Right renal cortex interstitium (tissue), 3 donors: ENCODE measurements around the gene WNT9A. TPM values are rescaled to one million over a fixed set of nuclear protein-coding genes. Genes with fewer than 3 reads are reported as not detected.

Experiments
- polyA plus RNA-seq, 3 donors: library from polyadenylated mRNA; unstranded; fragments of 120-200 nt; gene quantifications; one replicate each; pipeline ENCODE4 v1.2.1, GENCODE V29; 2013; ENCODE audit not compliant: insufficient read length in 3 of 3

Gene WNT9A
- polyA plus RNA-seq, 3 donors = 1.0 to 1.2 (median 1.1) TPM

Other genes starting within 250 kb of the WNT9A start
- 10 to 100 TPM; 15.7 to 18.9 (median 16.0) TPM for gene JMJD4, start 212.6 kb downstream of the WNT9A start, polyA plus RNA-seq
- 10 to 100 TPM; 42.6 to 44.7 (median 43.0) TPM for gene SNAP47, start 212.5 kb downstream of the WNT9A start, polyA plus RNA-seq
- not detected for gene PRSS38, start 132.3 kb downstream of the WNT9A start, polyA plus RNA-seq
- gene WNT3A, start 59.1 kb upstream of the WNT9A start, polyA plus RNA-seq = under 1 TPM; 0.08 to 0.17 (median 0.14) TPM
- 100 to 1,000 TPM; 317 to 338 (median 319) TPM for gene ARF1, start 134.8 kb upstream of the WNT9A start, polyA plus RNA-seq
- gene C1orf35, start 155.4 kb upstream of the WNT9A start, polyA plus RNA-seq = 10 to 100 TPM; 13.8 to 16.7 (median 15.3) TPM
- gene MRPL55, start 161.4 kb upstream of the WNT9A start, polyA plus RNA-seq = 10 to 100 TPM; 36.2 to 38.9 (median 37.8) TPM
- 100 to 1,000 TPM in 1 of 3 donors, 10 to 100 TPM in 2; 93.5 to 106 (median 97.6) TPM for gene GUK1, start 192.3 kb upstream of the WNT9A start, polyA plus RNA-seq
- under 1 TPM; 0.46 to 0.71 (median 0.51) TPM for gene GJC2, start 202.0 kb upstream of the WNT9A start, polyA plus RNA-seq
- gene IBA57, start 217.9 kb upstream of the WNT9A start, polyA plus RNA-seq = 1 to 10 TPM; 4.2 to 4.6 (median 4.4) TPM